K562 (cell line): ENCODE data around the gene SKP2. TPM values are rescaled to one million over a fixed set of nuclear protein-coding genes. Genes with fewer than 3 reads are reported as not detected.
"Not testable (repeated sequence)": the region's sequence is repeated elsewhere in the genome, so short reads cannot be mapped to it uniquely, and the experiment has no call there.

Source experiments
- ATAC-seq: fragments of 200-7000 bp; cut with Tn5 transposase; 3 replicates; pipeline ENCODE4 v1.9.1; 2020; ENCODE audit warnings: moderate library complexity
- BruUV-seq: library from RNA; stranded (reverse); fragments of 400-500 nt; replicated peaks from 2 replicates; lab custom pipeline; 2021; lab: Mats Ljungman, UMichigan
- CTCF ChIA-PET: fragments of 300-600 bp; formaldehyde crosslinking; extraction: SDS; loops from one replicate; lab custom pipeline; 2021; ENCODE audit warnings: low intra/inter-chr PET ratio; lab: Yijun Ruan, JAX
- POLR2A ChIA-PET: fragments of 300-600, 350-650 bp; sonication (Branson Sonifier 250); formaldehyde crosslinking; extraction: SDS; loops from one replicate; lab custom pipeline; 2021; ENCODE audit warnings: antibody characterized with exemption, inconsistent platforms; lab: Yijun Ruan, JAX
- DNase-seq, 4 experiments: peaks; one replicate each; pipeline versions ENCODE4 v3.0.0 to v3.0.0-alpha.2; 2011 to 2018; ENCODE audit warnings: low spot score in 3 of 4, mixed read lengths in 3 of 4; ENCODE audit errors: extremely low read depth in 1 of 4
- FAIRE-seq: peaks from 2 replicates; lab custom pipeline; 2011; peaks lifted over from hg19 to GRCh38; lab: Jason Lieb, UNC
- H2AFZ ChIP-seq: 2 replicates; pipeline ENCODE4 v1.6.0; 2011; ENCODE audit warnings: low read depth, low read length, control low read depth, inconsistent platforms
- H3K27ac ChIP-seq: fragments of 200-600 bp; 3 replicates; pipeline ENCODE4 v1.8.0; 2011; ENCODE audit warnings: low read depth, mild to moderate bottlenecking, control low read depth, inconsistent platforms, low read length, moderate library complexity, mixed read lengths; ENCODE audit errors: extremely low read depth
- H3K27me3 ChIP-seq, 2 experiments: fragments of 300-600 bp in 1 of 2; 2 replicates in 1 of 2; 3 replicates in 1 of 2; pipeline versions ENCODE4 v1.6.0 to v1.8.0; 2011; ENCODE audit warnings: inconsistent platforms in 2 of 2, low read length in 2 of 2, mild to moderate bottlenecking in 1 of 2, mixed read lengths in 1 of 2, moderate library complexity in 1 of 2; ENCODE audit not compliant: control insufficient read depth in 2 of 2, insufficient read depth in 2 of 2
- H3K36me3 ChIP-seq: fragments of 300-600 bp; 3 replicates; pipeline ENCODE4 v1.8.0; 2011; ENCODE audit warnings: mild to moderate bottlenecking, low read length, inconsistent platforms; ENCODE audit not compliant: control insufficient read depth, insufficient read depth
- H3K4me1 ChIP-seq, 2 experiments: fragments of 200-600 bp in 1 of 2; replicated peaks in 1 of 2; 2 replicates in 1 of 2; 3 replicates in 1 of 2; pipeline versions ENCODE4 v1.5.1 to v1.8.0; 2011; ENCODE audit warnings: inconsistent platforms in 2 of 2, low read length in 2 of 2, mild to moderate bottlenecking in 1 of 2, mixed read lengths in 1 of 2, moderate library complexity in 1 of 2; ENCODE audit not compliant: control insufficient read depth in 2 of 2, insufficient read depth in 2 of 2
- H3K4me2 ChIP-seq: 2 replicates; pipeline ENCODE4 v1.6.1; 2011; ENCODE audit warnings: low read length, control low read depth, inconsistent platforms, mixed read lengths; ENCODE audit not compliant: insufficient read depth
- H3K4me3 ChIP-seq: fragments of 200-600 bp; sonication (generic), shearing (Covaris generic); 2 replicates; pipeline ENCODE4 v1.5.1; 2016; ENCODE audit warnings: control low read depth, inconsistent platforms
- H3K79me2 ChIP-seq: fragments of 200-600 bp; 3 replicates; pipeline ENCODE4 v1.8.0; 2011; ENCODE audit warnings: low read length, inconsistent platforms; ENCODE audit not compliant: control insufficient read depth, insufficient read depth
- H3K9ac ChIP-seq, 2 experiments: 2 replicates each; pipeline versions ENCODE4 v1.6.0 to v1.6.1; 2011; ENCODE audit warnings: low read depth in 2 of 2, low read length in 2 of 2, control low read depth in 1 of 2, inconsistent platforms in 1 of 2, mild to moderate bottlenecking in 1 of 2, mixed read lengths in 1 of 2; ENCODE audit not compliant: insufficient read depth in 1 of 2
- H3K9me1 ChIP-seq: one replicate; pipeline ENCODE4 v1.6.0; 2011; ENCODE audit warnings: inconsistent platforms, mild to moderate bottlenecking, low read length, moderate library complexity; ENCODE audit not compliant: control insufficient read depth, insufficient read depth
- H3K9me3 ChIP-seq: replicated peaks from 2 replicates; pipeline ENCODE4 v1.5.1; 2011; ENCODE audit warnings: low read depth, low read length, inconsistent platforms; ENCODE audit not compliant: control insufficient read depth, insufficient read depth
- H4K20me1 ChIP-seq: replicated peaks from 2 replicates; pipeline ENCODE4 v1.6.1; 2011; ENCODE audit warnings: low read length, inconsistent platforms, mixed read lengths; ENCODE audit not compliant: control insufficient read depth, insufficient read depth
- CBX2 ChIP-seq: fragments of 200-600 bp; sonication (generic); IDR thresholded peaks from one replicate; pipeline ENCODE4 v1.6.1; 2012; ENCODE audit warnings: mild to moderate bottlenecking, low read length, inconsistent platforms; ENCODE audit not compliant: insufficient read depth, poor library complexity, severe bottlenecking
- HNRNPL ChIP-seq: fragments of 200-400 bp; formaldehyde crosslinking; IDR thresholded peaks from 2 replicates; pipeline ENCODE4 v1.6.1; 2017; ENCODE audit warnings: low read depth, mild to moderate bottlenecking, low read length
- SMARCB1 ChIP-seq: IDR thresholded peaks from 2 replicates; pipeline ENCODE4 v1.6.1; 2011; ENCODE audit warnings: improper control_type of control experiment, low read depth; ENCODE audit not compliant: insufficient read length
- TOE1 ChIP-seq, 2 experiments: fragments of 450-650 bp in 1 of 2; sonication (generic) in 1 of 2; formaldehyde crosslinking in 1 of 2; IDR thresholded peaks; 2 replicates each; pipeline versions ENCODE4 v1.7.1 to v1.8.0; 2016 to 2022; ENCODE audit warnings: borderline replicate concordance in 2 of 2, mild to moderate bottlenecking in 2 of 2, antibody characterized with exemption in 1 of 2, inconsistent platforms in 1 of 2, low read depth in 1 of 2, missing genetic modification reagents in 1 of 2, moderate library complexity in 1 of 2
- ZNF217 ChIP-seq: sonication (generic); formaldehyde crosslinking; IDR thresholded peaks from 2 replicates; pipeline ENCODE4 v1.8.0; 2022; ENCODE audit warnings: mild to moderate bottlenecking, missing genetic modification reagents
- WGBS: fragments of 100-300 bp; shearing (Covaris generic); methylation state at CpG from one replicate; pipeline ENCODE4 v1.1.6; 2016; ENCODE audit warnings: low coverage, mixed read lengths; ENCODE audit not compliant: insufficient coverage; ENCODE audit errors: missing lambda C conversion rate; 5-methylcytosine and 5-hydroxymethylcytosine counted together
- in situ Hi-C: fragments of 300-500 bp; cut with MboI; formaldehyde crosslinking; loops from 4 replicates; pipeline ENCODE4 v1.15.0; 2018; ENCODE audit warnings: inconsistent platforms, mixed read lengths
- intact Hi-C: fragments of 100-400 bp; cut with micrococcal nuclease; formaldehyde crosslinking; loops from 2 replicates; pipeline ENCODE4 v1.14.2; 2022
- polyA plus RNA-seq, 8 experiments: library from polyadenylated mRNA; depleted of rRNA in 4 of 8; stranded (reverse) in 5 of 8; unstranded in 3 of 8; fragments of >200 nt; fragmentation: Nextera tagmentation in 2 of 8; fragmentation: Illumina TruSeq in 1 of 8; extraction: Ambion mirVana in 2 of 8; extraction: Trizol in 1 of 8; gene quantifications; 2 replicates each; pipeline versions ENCODE4 v1.2.1 to v1.2.3, GENCODE V29; 2011 to 2014; ENCODE audit warnings: inconsistent platforms in 1 of 8, missing spikeins in 1 of 8
- total RNA-seq, 7 experiments: library from RNA; depleted of rRNA in 6 of 7; stranded (reverse); fragments of >200 nt in 6 of 7; fragmentation: Illumina TruSeq in 2 of 7; extraction: Trizol in 2 of 7; gene quantifications; 2 replicates each; pipeline versions ENCODE4 v1.2.1 to v1.2.3, GENCODE V29; 2011 to 2021; ENCODE audit warnings: low replicate concordance in 1 of 7
- TF ChIP-seq, protein P1 (sequence below): fragments of 250-450 bp; sonication (Bioruptor Pico); IDR thresholded peaks from 2 replicates; pipeline ENCODE4 v1.8.0; 2021; ENCODE audit warnings: moderate library complexity, mild to moderate bottlenecking, inconsistent platforms
- TF ChIP-seq, protein P2 (sequence below), 2 experiments: fragments of 200-800 bp in 1 of 2; sonication (Bioruptor generic) in 1 of 2; sonication (generic) in 1 of 2; formaldehyde crosslinking in 1 of 2; IDR thresholded peaks in 1 of 2; conservative IDR thresholded peaks in 1 of 2; 2 replicates each; pipeline versions ENCODE4 v1.5.0 to v1.6.1; 2016 to 2020; ENCODE audit warnings: missing compliant biosample characterization in 1 of 2, missing genetic modification characterization in 1 of 2, missing genetic modification reagents in 1 of 2
- TF ChIP-seq, protein P3 (sequence below): sonication (generic); formaldehyde crosslinking; IDR thresholded peaks from 2 replicates; pipeline ENCODE4 v1.8.0; 2022; ENCODE audit warnings: mild to moderate bottlenecking, low read depth, missing genetic modification reagents

Gene SKP2
- total and polyA plus RNA-seq, 9 of the 15 experiments (the other 6 are each of a cell fraction or from before 2014, with no cell fraction given) = 30.0 to 97.5 (median 80.8) TPM

DNA sequence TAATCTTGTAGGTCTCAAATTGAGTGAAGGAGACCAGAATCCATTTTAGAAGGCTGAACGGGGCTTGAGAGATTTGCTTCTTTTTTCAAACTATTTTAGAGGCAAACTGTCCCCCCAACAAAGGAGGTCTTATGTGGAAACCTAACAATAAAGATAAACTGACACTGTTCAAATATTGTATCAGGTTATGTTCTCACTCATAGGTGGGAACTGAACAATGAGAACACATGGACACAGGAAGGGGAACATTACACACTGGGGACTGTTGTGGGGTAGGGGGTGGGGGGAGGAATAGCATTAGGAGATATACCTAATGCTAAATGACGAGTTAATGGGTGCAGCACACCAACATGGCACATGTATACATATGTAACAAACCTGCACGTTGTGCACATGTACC is 46.9 kb downstream of the SKP2 start:
- in situ Hi-C loops, DNase-seq, ATAC-seq: not testable (repeated sequence)

DNA sequence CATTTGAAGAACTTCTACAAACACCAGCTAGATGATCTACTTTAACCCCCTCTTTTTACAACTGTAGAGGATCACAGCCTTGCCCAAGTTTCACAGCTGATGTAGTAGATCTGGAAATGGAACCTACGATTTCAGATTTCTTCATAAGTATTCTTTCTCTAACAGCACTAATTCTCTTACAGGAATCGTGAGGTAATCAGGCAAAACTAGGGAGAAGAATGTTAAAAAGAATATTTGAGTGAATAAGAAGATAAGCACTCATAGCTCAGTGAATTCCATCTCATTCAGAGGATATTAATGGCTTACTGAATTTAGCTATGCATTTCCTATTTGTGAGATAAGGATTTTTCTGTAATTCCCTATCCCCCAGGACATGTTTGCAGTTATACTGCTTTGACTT is 47.7 kb downstream of the SKP2 start:
- Histone ChIP-seq H3K9ac (no peak overlapping the region), H3K4me1 (no peaks in the 10 kb centered on the region), H4K20me1 (no peaks in the 10 kb centered on the region), H3K79me2 (no peaks in the 10 kb centered on the region), H3K27ac (no peak overlapping the region), H3K27me3 (no peaks in the 10 kb centered on the region), H3K36me3 (peaks cover 73% of the 10 kb centered on the region; the same call in 2 of the 3 replicates), H3K4me2 (no peak overlapping the region), H3K9me3 (no peaks in the 10 kb centered on the region), H3K9me1 (no peaks in the 10 kb centered on the region), H2AFZ (no peak overlapping the region), H3K4me3 (no peak overlapping the region)
- intact Hi-C loops (no loop called here), in situ Hi-C loops (no loop called here)
- POLR2A ChIA-PET = no interaction called here
- TF ChIP-seq SMARCB1 (no peak), ZNF217 (CRISPR knock-in tag) (no peak), CBX2 (no peak), HNRNPL (no peak), TOE1 (IDR thresholded peaks at IDR 0.05; ENCODE audit: borderline replicate concordance) (no peak), TOE1 (CRISPR knock-in tag; IDR thresholded peaks at IDR 0.05; ENCODE audit: borderline replicate concordance, low read depth) (no peak)
- TF ChIP-seq, protein P1, sequence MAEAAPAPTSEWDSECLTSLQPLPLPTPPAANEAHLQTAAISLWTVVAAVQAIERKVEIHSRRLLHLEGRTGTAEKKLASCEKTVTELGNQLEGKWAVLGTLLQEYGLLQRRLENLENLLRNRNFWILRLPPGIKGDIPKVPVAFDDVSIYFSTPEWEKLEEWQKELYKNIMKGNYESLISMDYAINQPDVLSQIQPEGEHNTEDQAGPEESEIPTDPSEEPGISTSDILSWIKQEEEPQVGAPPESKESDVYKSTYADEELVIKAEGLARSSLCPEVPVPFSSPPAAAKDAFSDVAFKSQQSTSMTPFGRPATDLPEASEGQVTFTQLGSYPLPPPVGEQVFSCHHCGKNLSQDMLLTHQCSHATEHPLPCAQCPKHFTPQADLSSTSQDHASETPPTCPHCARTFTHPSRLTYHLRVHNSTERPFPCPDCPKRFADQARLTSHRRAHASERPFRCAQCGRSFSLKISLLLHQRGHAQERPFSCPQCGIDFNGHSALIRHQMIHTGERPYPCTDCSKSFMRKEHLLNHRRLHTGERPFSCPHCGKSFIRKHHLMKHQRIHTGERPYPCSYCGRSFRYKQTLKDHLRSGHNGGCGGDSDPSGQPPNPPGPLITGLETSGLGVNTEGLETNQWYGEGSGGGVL = no peak
- TF ChIP-seq, protein P2, sequence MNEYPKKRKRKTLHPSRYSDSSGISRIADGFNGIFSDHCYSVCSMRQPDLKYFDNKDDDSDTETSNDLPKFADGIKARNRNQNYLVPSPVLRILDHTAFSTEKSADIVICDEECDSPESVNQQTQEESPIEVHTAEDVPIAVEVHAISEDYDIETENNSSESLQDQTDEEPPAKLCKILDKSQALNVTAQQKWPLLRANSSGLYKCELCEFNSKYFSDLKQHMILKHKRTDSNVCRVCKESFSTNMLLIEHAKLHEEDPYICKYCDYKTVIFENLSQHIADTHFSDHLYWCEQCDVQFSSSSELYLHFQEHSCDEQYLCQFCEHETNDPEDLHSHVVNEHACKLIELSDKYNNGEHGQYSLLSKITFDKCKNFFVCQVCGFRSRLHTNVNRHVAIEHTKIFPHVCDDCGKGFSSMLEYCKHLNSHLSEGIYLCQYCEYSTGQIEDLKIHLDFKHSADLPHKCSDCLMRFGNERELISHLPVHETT (CRISPR knock-in tag; conservative IDR thresholded peaks at IDR 0.05 in 1 of 2, IDR thresholded peaks at IDR 0.05 in 1 of 2) = no peak
- TF ChIP-seq, protein P3, sequence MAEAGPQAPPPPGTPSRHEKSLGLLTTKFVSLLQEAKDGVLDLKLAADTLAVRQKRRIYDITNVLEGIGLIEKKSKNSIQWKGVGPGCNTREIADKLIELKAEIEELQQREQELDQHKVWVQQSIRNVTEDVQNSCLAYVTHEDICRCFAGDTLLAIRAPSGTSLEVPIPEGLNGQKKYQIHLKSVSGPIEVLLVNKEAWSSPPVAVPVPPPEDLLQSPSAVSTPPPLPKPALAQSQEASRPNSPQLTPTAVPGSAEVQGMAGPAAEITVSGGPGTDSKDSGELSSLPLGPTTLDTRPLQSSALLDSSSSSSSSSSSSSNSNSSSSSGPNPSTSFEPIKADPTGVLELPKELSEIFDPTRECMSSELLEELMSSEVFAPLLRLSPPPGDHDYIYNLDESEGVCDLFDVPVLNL = no peak
- no peak for DNase-seq
- CTCF ChIA-PET = no interaction called here
- no peak for FAIRE-seq
- BruUV-seq = no TSS peak
- 71% methylated on average over 2 of the region's 2 CpGs for WGBS
- ATAC-seq = no peak

More for the DNA sequence above, 46.9 kb downstream of the SKP2 start:
- CTCF ChIA-PET, H4K20me1 ChIP-seq, intact Hi-C loops, H3K4me1 ChIP-seq, H2AFZ ChIP-seq, FAIRE-seq, H3K4me3 ChIP-seq, BruUV-seq, H3K9me1 ChIP-seq, POLR2A ChIA-PET, H3K4me2 ChIP-seq, H3K9me3 ChIP-seq, H3K27ac ChIP-seq, H3K9ac ChIP-seq, H3K79me2 ChIP-seq, H3K27me3 ChIP-seq: not testable (repeated sequence)
- WGBS = 93% methylated on average over 1 of the region's 3 CpGs
- H3K36me3 ChIP-seq = peaks cover 78% of the 10 kb centered on the region; the same call in 2 of the 3 replicates
